Vagina (tissue), 2 donors: Measurements from ENCODE around the gene PTGFRN.

Experiments used
- CTCF ChIP-seq, 3 experiments: fragments of 450-650 bp in 2 of 3; fragments of 200-600 bp in 1 of 3; sonication (generic) in 1 of 3; IDR thresholded peaks; one replicate each; pipeline ENCODE4 v1.5.1; 2017 to 2019; ENCODE audit warnings: antibody characterized with exemption in 3 of 3, mild to moderate bottlenecking in 2 of 3, moderate library complexity in 2 of 3
- POLR2A ChIP-seq, 2 donors: fragments of 450-650 bp; IDR thresholded peaks; one replicate each; pipeline ENCODE4 v1.6.1; 2017; ENCODE audit warnings: antibody characterized with exemption in 2 of 2, mild to moderate bottlenecking in 2 of 2, moderate library complexity in 2 of 2
- POLR2AphosphoS5 ChIP-seq, 2 donors: sonication (generic); formaldehyde crosslinking; IDR thresholded peaks; one replicate each; pipeline ENCODE4 v1.9.0; 2017; ENCODE audit warnings: antibody characterized with exemption in 2 of 2, mild to moderate bottlenecking in 2 of 2, low read depth in 1 of 2; ENCODE audit not compliant: insufficient read depth in 1 of 2

DNA sequence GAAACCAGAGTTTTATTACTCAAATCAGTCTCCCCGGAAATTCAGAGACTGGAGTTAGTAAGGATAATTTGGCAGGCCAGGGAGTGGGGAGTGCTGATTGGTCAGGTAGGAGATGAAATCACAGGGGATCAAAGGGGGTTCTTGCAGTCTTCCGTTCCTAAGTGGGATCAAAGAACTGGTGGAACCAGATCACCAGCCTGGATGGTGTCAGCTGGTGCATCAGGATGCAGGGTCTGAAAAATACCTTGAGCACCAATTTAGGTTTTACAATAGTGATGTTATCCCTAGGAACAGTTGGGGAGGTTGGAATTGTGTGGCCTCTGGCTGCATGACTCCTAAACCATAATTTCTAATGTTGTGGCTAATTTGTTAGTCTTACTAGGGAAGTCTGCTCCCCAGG, 90.4 kb downstream of the PTGFRN start:
- TF ChIP-seq CTCF (IDR thresholded peaks at IDR 0.05) (no peak), POLR2A (IDR thresholded peaks at IDR 0.05) (no peak), POLR2AphosphoS5 (IDR thresholded peaks at IDR 0.05; ENCODE audit: insufficient read depth in 1 of 2, low read depth in 1 of 2) (no peak)
